ENCODE data around the gene EEF1G.

DNA sequence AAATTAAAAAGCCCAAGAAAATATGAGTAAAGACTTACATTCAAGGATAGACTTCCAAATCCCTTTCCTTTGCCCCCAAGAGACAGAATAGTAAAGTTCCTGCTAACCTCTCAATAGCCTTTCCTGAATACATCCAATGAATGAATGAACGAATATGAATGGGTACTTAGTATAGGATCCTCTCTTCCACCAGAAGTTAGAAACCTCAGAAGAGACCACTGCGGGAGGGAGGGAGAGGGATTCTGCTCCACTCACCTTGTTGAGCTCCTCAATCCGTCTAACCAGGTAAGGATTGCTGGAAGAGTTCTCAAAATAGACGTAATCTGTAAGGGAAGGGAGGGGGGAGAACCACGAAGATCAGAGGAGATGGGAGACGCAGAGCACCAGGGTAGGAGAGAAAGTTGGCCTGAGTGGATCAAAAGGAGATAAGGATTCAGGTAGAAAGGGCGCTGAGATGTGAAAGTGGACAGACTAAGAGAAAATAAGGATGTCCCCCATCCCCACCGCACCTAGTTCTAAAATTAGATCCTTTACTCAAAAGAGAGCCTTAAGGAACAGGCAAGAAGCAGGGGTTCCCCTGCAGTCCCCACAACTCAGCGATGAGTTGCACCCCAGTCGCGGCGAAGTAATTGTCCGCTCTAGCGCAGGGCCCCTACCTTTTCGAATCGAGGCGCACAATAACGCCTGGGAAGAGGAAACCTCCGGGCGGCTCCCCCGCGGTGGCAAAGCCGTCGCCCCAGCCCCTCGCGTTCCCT is 26.9 kb upstream of the EEF1G start:
- TF ChIP-seq CTCF (IDR thresholded peaks at IDR 0.05): no peak
- no peak for TF ChIP-seq POLR2A (IDR thresholded peaks at IDR 0.05)

Data from uterus (tissue), 2 donors.